HEK293T (cell line): ENCODE results near the gene RRM1.
"Not testable (repeated sequence)": the region's sequence is repeated elsewhere in the genome, so short reads cannot be mapped to it uniquely, and the experiment has no call there.

ENCODE experiments used
- CTCF ChIA-PET: fragments of 350-600 bp; formaldehyde crosslinking; extraction: SDS; loops from one replicate; lab custom pipeline; 2021; ENCODE audit warnings: antibody characterized with exemption, inconsistent platforms; lab: Yijun Ruan, JAX
- POLR2A ChIA-PET: fragments of 350-600 bp; formaldehyde crosslinking; extraction: SDS; loops from one replicate; lab custom pipeline; 2020; ENCODE audit warnings: antibody characterized with exemption, inconsistent platforms; lab: Yijun Ruan, JAX
- DNase-seq: peaks from one replicate; pipeline ENCODE4 v3.0.0; 2012; ENCODE audit warnings: mixed read lengths; ENCODE audit errors: extremely low spot score
- ARNT ChIP-seq: fragments of 450-650 bp; IDR thresholded peaks from 2 replicates; pipeline ENCODE4 v1.6.1; 2017; ENCODE audit warnings: mild to moderate bottlenecking
- BHLHE40 ChIP-seq: fragments of 450-650 bp; IDR thresholded peaks from 2 replicates; pipeline ENCODE4 v1.6.1; 2016; ENCODE audit warnings: mild to moderate bottlenecking, moderate library complexity, borderline replicate concordance
- CTBP1 ChIP-seq: fragments of 450-650 bp; IDR thresholded peaks from 2 replicates; pipeline ENCODE4 v1.6.1; 2016; ENCODE audit warnings: borderline replicate concordance
- ELF4 ChIP-seq: fragments of 450-650 bp; IDR thresholded peaks from 2 replicates; pipeline ENCODE4 v1.6.1; 2017; ENCODE audit warnings: antibody characterized with exemption
- FOXA1 ChIP-seq: fragments of 450-650 bp; IDR thresholded peaks from 2 replicates; pipeline ENCODE4 v1.6.1; 2016; ENCODE audit warnings: mild to moderate bottlenecking
- FOXK2 ChIP-seq: fragments of 450-650 bp; IDR thresholded peaks from 2 replicates; pipeline ENCODE4 v1.6.1; 2016; ENCODE audit warnings: mild to moderate bottlenecking
- FOXM1 ChIP-seq: fragments of 450-650 bp; IDR thresholded peaks from 2 replicates; pipeline ENCODE4 v1.6.1; 2017; ENCODE audit warnings: mild to moderate bottlenecking, borderline replicate concordance
- HDGF ChIP-seq: fragments of 450-650 bp; IDR thresholded peaks from 2 replicates; pipeline ENCODE4 v1.6.1; 2017; ENCODE audit warnings: antibody characterized with exemption, borderline replicate concordance
- L3MBTL2 ChIP-seq: fragments of 450-650 bp; conservative IDR thresholded peaks from 2 replicates; pipeline ENCODE4 v1.6.1; 2016; ENCODE audit warnings: mild to moderate bottlenecking
- LEF1 ChIP-seq: fragments of 450-650 bp; IDR thresholded peaks from 2 replicates; pipeline ENCODE4 v1.6.1; 2017; ENCODE audit warnings: mild to moderate bottlenecking, borderline replicate concordance
- NFRKB ChIP-seq: fragments of 450-650 bp; IDR thresholded peaks from 2 replicates; pipeline ENCODE4 v1.6.1; 2016; ENCODE audit warnings: mild to moderate bottlenecking, moderate library complexity
- PKNOX1 ChIP-seq: fragments of 450-650 bp; IDR thresholded peaks from 2 replicates; pipeline ENCODE4 v1.6.1; 2016
- SP1 ChIP-seq: fragments of 450-650 bp; IDR thresholded peaks from 2 replicates; pipeline ENCODE4 v1.6.1; 2017
- SUZ12 ChIP-seq: fragments of 450-650 bp; IDR thresholded peaks from 2 replicates; pipeline ENCODE4 v1.6.1; 2016; ENCODE audit warnings: mild to moderate bottlenecking
- TARDBP ChIP-seq: fragments of 450-650 bp; IDR thresholded peaks from 2 replicates; pipeline ENCODE4 v1.6.1; 2016
- ZNF384 ChIP-seq: fragments of 450-650 bp; IDR thresholded peaks from 2 replicates; pipeline ENCODE4 v1.6.1; 2016

Gene RRM1

DNA sequence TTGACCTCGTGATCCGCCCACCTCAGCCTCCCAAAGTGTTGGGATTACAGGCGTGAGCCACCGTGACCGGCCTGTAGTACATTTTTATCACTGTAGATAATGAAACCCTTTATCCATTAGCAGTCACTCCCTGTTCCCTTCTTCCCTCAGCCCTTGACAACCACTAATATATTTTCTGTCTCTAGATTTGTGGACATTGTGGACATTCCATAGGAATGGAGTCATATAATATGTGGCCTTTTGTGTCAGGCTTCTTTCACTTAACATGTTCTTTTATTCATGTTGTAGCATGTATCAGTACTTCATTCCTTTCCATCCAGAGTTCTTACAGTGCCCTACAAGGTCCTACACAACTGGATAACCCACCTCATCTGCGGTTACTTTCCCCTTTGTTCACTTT, 30.5 kb downstream of the RRM1 start:
- POLR2A ChIA-PET: no interaction called here
- TF ChIP-seq ARNT (no peak), PKNOX1 (no peak), ELF4 (no peak), CTBP1 (no peak), SP1 (no peak), SUZ12 (no peak), FOXM1 (no peak)
- DNase-seq: no peak
- CTCF ChIA-PET: interaction anchor here (1.2 kb wide), 1 partner anchor 64 kb away, joined by 4 read pairs; no protein-coding TSS in a partner anchor

GRCh38 chr11:4127357-4127756, 32.8 kb downstream of the RRM1 start:
- ChIA-PET POLR2A (no interaction called here), CTCF (no interaction called here)
- no peak for DNase-seq
- TF ChIP-seq ELF4 (no peak), BHLHE40 (no peak), SP1 (no peak), NFRKB (no peak), FOXK2 (no peak), ZNF384 (no peak), PKNOX1 (no peak), ARNT (no peak), FOXM1 (no peak), FOXA1 (no peak), HDGF (no peak), L3MBTL2 (no peak), SUZ12 (no peak), CTBP1 (no peak), LEF1 (no peak), TARDBP (no peak)

DNA sequence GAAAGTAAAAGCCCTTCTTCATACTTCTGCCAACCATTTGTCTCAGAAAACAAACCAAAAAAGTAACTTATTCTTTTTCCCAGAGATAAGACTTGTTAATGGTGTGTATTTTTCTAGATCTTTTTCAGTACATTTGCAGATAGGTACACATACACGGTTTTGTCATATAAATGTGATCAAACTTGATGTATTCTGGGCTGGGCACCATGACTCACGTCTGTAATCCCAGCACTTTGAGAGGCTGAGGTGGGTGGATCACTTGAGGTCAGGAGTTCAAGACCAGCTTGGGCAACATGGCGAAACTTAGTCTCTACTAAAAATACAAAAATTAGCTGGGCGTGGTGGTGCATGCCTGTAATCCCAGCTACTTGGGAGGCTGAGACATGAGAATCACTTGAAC, 35.6 kb downstream of the RRM1 start:
- CTCF ChIA-PET, DNase-seq, POLR2A ChIA-PET: not testable (repeated sequence)

DNA sequence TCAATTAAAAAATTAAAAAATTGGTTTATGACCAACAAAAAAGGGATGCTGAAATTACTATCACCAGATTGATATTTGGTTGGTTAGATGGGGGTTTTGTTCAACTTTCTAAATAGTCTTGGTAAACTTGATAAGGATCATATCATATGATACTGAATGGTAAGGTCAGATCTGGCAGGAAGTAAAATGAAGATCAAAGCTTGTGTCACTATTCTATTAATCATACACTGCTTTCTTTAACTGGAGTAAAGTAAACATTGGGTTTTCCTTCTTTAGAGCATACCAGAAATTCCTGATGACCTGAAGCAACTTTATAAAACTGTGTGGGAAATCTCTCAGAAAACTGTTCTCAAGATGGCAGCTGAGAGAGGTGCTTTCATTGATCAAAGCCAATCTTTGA, 40.2 kb downstream of the RRM1 start:
- ChIA-PET CTCF (no interaction called here), POLR2A (no interaction called here)
- TF ChIP-seq ELF4 (no peak), NFRKB (no peak), PKNOX1 (no peak), FOXA1 (no peak)
- DNase-seq: no peak

GRCh38 chr11:4138497-4138896, 43.9 kb downstream of the RRM1 start:
- DNase-seq: no peak
- POLR2A ChIA-PET: no interaction called here
- TF ChIP-seq NFRKB: no peak
- TF ChIP-seq TARDBP: no peak
- no peak for TF ChIP-seq SP1
- no peak for TF ChIP-seq HDGF
- TF ChIP-seq FOXA1: no peak
- no peak for TF ChIP-seq FOXK2
- no peak for TF ChIP-seq FOXM1
- TF ChIP-seq LEF1: no peak
- no peak for TF ChIP-seq CTBP1
- no peak for TF ChIP-seq BHLHE40
- CTCF ChIA-PET: no interaction called here

- POLR2A ChIA-PET: no interaction called here
These were observed 45.6 kb downstream of the RRM1 start for GRCh38 chr11:4140067-4140636.

GRCh38 chr11:4146070-4146771, 51.6 kb downstream of the RRM1 start:
- CTCF ChIA-PET: no interaction called here
- no peak for DNase-seq
- POLR2A ChIA-PET: no interaction called here
- TF ChIP-seq L3MBTL2 (no peak), CTBP1 (no peak), LEF1 (no peak), BHLHE40 (no peak), PKNOX1 (no peak), SUZ12 (no peak), FOXM1 (no peak), ELF4 (no peak), FOXK2 (no peak), NFRKB (no peak), SP1 (no peak), ARNT (no peak), FOXA1 (no peak)

More at GRCh38 chr11:4140067-4140636, 45.6 kb downstream of the RRM1 start:
- TF ChIP-seq SUZ12: no peak
- no peak for TF ChIP-seq SP1
- TF ChIP-seq HDGF: no peak
- TF ChIP-seq LEF1: no peak
- TF ChIP-seq BHLHE40: no peak
- CTCF ChIA-PET: no interaction called here
- no peak for DNase-seq
